ENCODE data around the gene PDZD11.
"Not testable (repeated sequence)": the region's sequence is repeated elsewhere in the genome, so short reads cannot be mapped to it uniquely, and the experiment has no call there.

Gene PDZD11

DNA sequence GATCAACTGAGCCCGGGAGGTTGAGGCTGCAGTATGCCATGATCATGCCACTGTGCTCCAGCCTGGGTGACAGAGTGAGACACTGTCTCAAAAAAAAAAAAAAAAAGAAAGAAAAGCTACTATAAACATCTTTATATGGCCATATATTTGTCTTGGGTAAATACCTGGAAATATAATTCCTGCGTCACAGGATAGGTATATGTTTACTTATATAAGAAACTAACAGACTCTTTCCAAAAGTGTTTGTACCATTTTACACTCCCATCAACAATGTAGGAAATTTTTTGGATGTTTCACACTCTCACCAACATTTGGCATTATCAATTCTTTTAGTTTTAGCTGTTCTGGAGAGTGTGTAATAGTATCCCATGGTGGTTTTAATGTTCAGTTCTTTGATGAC is 42.5 kb downstream of the PDZD11 start:
- TF ChIP-seq, protein P1, sequence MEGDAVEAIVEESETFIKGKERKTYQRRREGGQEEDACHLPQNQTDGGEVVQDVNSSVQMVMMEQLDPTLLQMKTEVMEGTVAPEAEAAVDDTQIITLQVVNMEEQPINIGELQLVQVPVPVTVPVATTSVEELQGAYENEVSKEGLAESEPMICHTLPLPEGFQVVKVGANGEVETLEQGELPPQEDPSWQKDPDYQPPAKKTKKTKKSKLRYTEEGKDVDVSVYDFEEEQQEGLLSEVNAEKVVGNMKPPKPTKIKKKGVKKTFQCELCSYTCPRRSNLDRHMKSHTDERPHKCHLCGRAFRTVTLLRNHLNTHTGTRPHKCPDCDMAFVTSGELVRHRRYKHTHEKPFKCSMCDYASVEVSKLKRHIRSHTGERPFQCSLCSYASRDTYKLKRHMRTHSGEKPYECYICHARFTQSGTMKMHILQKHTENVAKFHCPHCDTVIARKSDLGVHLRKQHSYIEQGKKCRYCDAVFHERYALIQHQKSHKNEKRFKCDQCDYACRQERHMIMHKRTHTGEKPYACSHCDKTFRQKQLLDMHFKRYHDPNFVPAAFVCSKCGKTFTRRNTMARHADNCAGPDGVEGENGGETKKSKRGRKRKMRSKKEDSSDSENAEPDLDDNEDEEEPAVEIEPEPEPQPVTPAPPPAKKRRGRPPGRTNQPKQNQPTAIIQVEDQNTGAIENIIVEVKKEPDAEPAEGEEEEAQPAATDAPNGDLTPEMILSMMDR (IDR thresholded peaks at IDR 0.05; ENCODE audit: insufficient read depth, low read depth, low read length, missing control alignments): no peak
- no peak for DNase-seq (ENCODE audit: low read depth)
- no peak overlapping the region for H3K4me3 ChIP-seq (ENCODE audit: low read depth, low read length)

DNA sequence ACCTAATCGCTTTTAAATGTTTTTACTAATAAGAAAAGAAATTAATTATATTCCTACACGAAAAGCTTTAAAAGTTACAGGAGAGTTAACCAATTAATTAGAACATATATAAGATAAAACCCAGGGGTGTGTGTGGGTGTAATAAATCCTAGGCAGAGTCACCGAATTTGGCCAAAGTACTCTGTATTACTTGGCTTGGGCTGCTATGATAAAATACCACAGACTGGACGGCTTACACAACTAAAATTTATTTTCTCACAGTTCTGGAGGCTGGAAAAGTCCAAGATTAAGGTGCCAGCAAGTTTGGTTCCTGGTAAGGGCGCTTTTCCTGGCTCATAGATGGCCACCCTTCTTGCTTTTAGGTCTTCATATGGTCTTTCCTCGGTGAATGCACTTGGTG is 44.8 kb downstream of the PDZD11 start:
- no peak overlapping the region for H3K4me3 ChIP-seq (ENCODE audit: low read depth, low read length)
- DNase-seq (ENCODE audit: low read depth): no peak
- TF ChIP-seq, protein P1 (IDR thresholded peaks at IDR 0.05; ENCODE audit: insufficient read depth, low read depth, low read length, missing control alignments): no peak

DNA sequence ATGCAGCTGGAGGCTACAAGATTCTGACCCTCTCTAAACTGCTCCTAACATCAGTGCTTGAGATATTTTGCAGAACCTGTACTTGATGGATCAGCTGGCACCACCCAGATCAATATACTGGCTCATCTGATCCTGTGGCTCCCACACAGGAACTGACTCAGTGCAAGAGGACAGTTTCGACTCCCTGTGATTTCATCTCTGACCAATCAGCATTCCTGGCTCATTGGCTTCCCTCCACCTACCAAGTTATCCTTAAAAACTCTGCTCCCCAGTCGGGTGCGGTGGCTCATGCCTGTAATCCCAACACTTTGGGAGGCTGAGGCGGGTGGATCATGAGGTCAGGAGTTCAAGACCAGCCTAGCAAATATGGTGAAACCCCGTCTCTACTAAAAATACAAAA is 46.1 kb downstream of the PDZD11 start:
- DNase-seq (ENCODE audit: low read depth); H3K4me3 ChIP-seq (ENCODE audit: low read depth, low read length): not testable (repeated sequence)

DNA sequence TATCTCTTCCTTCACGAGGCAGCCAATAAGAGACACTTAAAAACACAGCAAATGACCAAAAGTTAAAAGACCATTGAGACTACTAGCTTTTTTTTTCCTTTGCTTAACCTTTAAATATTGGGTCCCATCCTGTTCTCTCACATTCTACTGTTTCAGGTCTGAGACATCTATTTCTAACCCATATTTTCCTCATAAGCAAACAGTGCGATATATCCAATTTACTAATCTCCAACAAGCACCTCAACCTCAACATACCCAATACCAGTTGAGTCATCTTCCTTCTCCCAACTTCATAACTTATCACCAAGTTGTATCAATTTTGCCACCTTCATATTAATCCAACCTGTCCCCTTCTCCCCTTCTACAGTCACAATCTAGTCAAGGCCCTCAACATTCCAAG is 48.2 kb downstream of the PDZD11 start:
- TF ChIP-seq, protein P1 (IDR thresholded peaks at IDR 0.05; ENCODE audit: insufficient read depth, low read depth, low read length, missing control alignments): no peak
- no peak overlapping the region for H3K4me3 ChIP-seq (ENCODE audit: low read depth, low read length)
- DNase-seq (ENCODE audit: low read depth): no peak

DNA sequence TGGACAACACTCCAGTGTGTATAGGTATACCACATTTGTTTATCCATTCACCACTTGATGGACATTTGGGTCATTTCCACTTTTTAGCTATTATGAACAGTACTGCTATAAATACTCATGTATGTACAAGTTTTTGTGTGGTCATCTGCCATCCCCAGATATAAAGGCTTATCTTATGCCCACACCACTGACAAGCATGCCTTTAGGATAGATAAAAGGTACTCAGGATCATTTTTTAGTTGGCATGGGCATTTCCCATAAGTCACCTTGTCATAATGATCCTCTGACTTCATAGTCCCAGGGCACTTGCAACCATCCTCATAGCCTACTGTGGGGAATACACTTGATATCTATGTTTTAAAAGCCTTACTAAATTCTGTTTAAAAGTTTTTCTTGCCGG is 49.0 kb downstream of the PDZD11 start:
- no peak for DNase-seq (ENCODE audit: low read depth)
- TF ChIP-seq, protein P1 (IDR thresholded peaks at IDR 0.05; ENCODE audit: insufficient read depth, low read depth, low read length, missing control alignments): no peak
- H3K4me3 ChIP-seq (ENCODE audit: low read depth, low read length): no peak overlapping the region
